ENCODE measurements around the gene CCDC60.

GRCh38 chr12:119468296-119468695 lies 133.8 kb downstream of the CCDC60 start:
- TF ChIP-seq TAF1 (IDR thresholded peaks at IDR 0.05; ENCODE audit: borderline replicate concordance, insufficient read depth, low read length) (no peak), SIN3A (IDR thresholded peaks at IDR 0.05; ENCODE audit: borderline replicate concordance, insufficient read depth, low read length) (no peak)
